Stimulated activated CD4-positive, alpha-beta T cell treated with anti-CD3 and anti-CD28 coated beads, Interleukin-1b, Interleukin-23, amount 100 ng/mL, for 4 hours (primary cell): ENCODE measurements around the gene HCN1.

ENCODE experiments used
- DNase-seq, 2 donors: peaks; one replicate each; pipeline ENCODE4 v3.0.0-alpha.2; 2020; ENCODE audit warnings: low read depth in 2 of 2

The HCN1 gene

GRCh38 chr5:45696206-45696836 is at the start of gene HCN1:
Gene HCN1 (minus strand): TSS chr5:45696380.
- peak in 1 of 2 donors; percentile 29 for DNase-seq

- no peak for DNase-seq
Measured at GRCh38 chr5:45741110-45741509, 44.9 kb upstream of the HCN1 start.

DNA sequence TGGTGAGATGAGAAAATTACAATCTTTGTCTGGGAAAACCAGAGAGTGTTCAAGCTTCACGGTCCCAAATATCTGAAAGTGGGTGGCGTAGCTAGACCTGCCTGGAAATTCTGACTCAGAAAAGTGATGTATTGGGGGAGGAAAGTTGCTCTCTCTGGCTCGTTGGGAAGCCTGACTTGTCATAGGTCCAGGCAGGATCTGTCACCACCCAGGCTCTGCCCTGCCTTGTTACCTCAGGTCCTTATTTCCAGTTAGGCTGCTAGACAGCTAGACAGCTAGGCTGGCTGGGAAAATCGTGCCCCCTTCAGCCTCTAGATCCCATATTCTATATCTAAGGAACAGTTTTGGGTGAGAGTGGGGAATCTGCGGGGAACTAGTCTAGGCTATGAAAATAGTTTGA is 41.0 kb upstream of the HCN1 start:
- DNase-seq: no peak

GRCh38 chr5:45725537-45725936 is 29.4 kb upstream of the HCN1 start:
- no peak for DNase-seq

DNA sequence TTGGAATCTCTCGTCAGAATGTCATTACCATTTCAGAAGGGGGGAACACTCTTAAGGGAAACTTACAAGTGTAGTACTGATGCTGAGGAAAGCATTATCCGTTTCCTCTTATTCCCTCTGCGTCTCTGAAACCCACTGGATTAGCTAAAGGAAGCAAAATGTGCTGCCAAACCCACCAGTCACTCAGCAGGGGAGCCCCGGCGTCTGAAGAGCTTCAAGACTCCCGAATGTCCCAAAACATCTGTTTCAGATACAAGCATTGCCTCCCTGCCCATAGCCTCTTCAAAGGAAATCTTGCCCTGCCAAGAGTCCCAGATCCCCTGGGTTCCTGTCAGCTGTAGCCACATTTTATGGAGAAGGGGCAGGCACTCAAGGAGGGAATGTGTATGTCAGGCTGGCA is 1.0 kb upstream of the HCN1 start:
- no peak for DNase-seq

DNA sequence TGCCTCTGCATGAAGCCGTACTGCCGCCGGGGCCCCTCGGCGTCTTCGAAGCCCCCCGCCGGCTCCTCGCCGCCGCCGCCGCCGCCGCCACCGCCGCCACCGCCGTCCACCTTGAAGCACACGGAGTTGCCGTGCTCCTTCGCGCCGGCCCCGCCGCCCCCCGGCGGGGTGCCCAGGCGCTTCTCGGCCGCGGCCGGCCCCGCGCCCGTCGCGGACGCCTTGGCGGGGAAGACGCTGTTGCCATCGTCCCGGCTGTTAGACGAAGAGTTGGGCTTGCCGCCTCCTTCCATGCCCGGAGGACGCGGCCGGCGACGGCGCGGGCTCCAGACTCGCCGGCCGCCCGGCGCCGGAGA is 400 bp downstream of the HCN1 start:
- no peak for DNase-seq

DNA sequence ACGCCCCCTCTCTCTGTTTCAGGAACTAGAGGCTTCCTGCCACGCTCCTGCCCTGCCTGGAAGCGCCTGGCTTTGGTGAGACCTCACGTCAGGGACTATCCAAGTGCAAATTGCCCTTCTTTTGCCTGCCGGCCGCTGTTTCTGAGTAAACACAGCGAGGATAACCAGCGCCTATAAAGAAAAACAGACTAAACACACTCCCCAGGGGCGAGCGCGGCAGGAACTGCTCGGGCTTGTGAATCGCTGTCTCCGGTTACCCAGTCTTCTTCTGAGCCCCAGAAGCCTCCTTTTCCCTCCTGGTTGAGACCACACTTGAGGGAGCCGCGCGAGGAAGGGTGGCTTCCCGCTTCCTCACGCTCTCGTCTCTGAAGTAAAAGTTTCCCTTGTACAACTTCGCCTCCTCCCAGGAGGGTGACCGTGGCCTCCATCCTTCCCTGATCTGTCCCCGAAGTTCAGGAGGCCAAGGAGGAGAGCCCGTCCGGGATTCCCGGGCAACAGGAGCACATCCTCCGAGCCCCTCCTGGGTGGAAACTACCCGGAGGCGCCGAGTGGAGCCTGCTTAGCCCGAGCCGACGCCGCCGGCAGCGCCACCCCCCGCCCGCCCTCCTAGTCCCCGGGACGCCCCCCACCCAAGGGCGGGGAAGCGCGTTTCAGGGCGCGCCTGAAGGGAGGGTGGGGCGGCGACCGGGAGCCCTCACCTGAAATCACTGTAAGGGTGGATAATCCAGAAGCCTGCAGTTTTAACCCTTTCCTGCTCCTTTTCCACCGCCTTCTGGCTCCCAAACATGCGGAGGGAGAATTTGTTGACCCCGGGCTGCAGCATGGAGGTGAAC is 993 bp downstream of the HCN1 start:
- no peak for DNase-seq

DNA sequence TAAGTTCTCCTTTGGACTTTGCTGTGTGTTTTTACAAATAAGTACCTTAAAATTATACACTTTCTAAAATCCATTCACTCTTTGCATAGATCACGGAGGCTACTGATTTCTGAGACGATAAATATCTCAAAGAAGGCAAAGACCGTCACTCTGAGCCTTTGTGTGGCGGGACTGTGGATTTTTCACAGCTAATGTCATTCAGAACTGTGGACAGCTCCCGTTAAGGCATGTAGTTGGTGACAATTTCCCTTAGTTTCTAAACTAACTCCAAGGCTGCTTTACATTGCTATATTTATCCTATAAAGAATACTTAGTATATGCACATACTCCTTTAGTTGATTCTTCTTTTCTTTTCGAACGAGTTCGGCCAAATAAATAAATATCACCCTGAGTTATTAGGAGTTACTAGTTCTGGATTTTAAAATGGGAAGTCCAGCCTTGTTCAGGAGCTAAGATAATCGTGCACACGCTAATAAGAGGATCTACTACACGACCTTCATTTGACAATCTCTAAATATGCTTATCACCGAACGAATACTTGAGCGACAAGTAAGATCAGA is 1.8 kb downstream of the HCN1 start:
- DNase-seq: no peak

DNA sequence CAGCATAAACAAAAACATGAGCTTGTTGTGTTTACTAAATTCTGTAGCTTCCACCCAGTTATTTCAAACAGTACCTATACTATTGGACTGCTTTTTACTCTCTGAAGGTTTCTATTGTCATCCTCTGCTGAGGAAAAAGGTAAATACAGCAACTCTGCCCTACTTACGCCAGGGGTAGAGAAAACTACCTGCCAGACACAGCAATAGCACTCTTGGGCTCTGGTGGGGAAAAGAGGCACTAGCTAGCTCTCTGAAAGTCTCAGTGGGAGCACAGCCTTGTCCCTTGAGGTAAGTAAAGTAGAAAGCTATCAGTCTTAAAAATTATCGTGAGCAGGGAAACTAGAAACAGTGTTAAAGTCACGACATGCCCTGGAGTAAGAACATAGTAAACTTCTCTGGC is 3.7 kb downstream of the HCN1 start:
- DNase-seq: no peak

DNA sequence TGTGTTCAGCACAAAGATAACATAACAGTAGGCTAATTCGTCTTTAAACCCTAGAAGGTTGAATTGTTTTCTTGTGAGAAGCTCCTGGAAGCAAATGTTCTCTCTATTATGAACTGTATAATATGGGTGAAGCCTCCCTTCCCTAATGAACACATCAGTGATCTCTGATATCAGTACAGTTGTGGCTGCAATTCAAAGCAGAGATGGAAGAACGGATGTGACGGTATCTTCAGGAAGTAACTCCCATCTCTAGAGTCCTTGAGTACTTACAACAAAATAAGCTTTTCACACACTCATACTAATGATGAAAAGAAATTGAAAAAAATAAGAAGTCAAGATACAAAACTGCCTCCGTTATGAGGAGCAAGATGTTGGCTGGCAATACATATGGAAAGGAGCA is 4.5 kb downstream of the HCN1 start:
- DNase-seq: no peak

- DNase-seq: no peak
Measured at GRCh38 chr5:45687701-45688100, 8.5 kb downstream of the HCN1 start.

DNA sequence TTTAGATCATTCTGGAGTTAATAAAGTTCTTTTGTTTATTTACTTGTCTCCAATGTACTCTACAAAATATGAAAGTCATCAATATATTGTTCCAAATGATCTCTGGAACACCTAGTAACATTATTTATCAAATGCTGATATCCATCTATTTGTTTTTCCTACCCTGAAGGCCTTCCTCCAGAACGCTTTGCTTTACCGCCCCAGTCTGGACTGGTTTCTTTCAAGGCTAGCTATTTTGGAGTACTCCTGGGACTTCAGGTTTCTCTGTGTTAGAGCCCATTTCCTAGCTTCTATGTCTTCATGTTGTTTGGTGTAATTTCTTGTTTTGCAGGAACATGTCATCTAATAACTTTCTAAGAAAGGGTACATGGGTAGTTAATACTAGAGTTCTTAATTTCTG is 9.6 kb downstream of the HCN1 start:
- DNase-seq: no peak

DNA sequence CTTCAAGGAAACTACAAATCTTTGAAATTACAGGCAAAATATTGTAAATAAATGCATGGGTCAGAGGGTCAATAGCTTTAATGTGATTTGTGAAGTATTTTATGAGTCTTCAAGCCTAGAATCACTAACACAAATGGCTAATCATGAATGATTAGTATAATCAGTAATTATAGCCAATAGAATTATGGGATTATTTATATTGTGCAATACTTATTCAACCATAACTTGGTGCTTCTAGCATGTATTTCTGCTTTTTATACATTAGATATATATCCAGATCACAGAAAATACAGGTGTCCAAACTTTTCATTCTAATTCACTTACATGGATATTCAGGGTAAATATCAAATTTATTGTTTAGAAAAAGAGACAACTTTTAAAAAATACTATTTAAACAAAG is 12.1 kb downstream of the HCN1 start:
- DNase-seq: no peak

GRCh38 chr5:45680950-45681349 is 15.2 kb downstream of the HCN1 start:
- no peak for DNase-seq

DNA sequence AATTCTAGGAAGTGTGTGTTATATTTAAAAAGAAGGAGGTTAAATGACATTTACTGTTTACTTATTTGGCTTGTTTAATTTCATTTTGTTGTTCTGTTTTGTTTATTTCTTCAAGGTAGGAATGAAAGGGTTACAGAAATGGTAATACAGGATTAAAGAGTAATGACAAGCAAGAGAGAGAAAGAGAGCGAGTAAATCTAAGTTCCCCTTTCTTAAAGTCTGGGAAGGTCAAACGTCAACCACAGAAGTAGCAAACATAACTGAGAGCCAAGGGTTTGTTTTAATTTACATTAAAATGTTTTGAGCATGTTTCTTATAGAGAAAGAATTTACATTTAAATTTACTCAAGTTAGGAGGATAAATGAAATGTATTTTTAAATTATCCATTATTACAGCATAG is 18.7 kb downstream of the HCN1 start:
- no peak for DNase-seq

DNA sequence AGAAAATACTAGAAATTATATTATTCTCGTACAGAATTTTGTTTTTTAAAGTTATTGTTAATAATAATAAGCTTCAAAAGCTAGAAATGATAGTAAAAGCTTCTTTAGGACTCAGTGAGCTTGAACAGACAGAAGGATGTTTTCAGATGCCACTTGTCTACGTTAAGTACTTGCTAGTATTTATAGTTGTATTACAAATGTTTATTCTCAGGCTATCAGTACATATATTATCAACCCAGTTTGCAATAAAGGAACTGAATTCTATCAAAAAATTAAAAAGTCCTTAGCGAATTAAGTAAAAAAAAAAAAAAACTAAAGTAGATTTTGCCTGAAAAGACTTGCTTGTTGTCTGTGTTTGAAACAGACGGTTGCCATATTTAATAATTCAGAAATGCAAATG is 23.9 kb downstream of the HCN1 start:
- no peak for DNase-seq

DNA sequence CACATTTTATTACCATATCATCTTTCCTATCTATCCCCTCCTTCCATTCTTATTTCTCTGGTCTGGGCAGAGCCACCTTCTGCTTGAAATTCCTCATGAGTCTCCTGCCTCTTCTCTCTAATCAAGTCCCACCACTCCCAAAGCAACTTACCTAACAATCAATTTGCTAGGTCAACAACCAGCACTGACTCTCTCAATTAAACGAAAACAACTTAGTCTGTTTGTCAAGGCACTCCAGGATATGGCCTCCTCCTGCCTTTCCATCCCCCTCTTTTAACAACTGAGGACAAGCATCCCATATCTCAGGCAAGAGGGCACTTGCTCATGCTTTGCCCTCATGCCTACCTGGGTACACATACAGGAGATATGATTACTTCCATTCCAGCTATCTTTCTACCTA is 47.4 kb downstream of the HCN1 start:
- DNase-seq: no peak

DNA sequence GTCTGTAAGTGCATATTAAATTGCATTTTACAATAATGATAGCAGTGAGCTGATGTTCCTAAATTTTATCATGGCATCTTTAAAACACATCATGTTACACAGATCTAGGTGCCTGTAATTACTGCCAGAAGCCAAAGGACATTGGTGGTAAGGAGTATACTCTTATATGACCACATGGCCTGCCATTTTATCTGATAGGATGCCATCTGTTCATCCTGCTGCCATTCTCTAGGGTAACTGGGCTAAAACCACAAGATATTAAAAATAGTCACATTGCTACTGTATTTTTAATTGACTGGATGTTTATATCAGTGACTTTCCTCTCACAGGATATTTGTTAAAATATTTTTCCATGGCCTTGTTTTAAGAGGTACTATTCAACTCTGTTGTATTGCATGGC is 53.1 kb downstream of the HCN1 start:
- DNase-seq: no peak

DNA sequence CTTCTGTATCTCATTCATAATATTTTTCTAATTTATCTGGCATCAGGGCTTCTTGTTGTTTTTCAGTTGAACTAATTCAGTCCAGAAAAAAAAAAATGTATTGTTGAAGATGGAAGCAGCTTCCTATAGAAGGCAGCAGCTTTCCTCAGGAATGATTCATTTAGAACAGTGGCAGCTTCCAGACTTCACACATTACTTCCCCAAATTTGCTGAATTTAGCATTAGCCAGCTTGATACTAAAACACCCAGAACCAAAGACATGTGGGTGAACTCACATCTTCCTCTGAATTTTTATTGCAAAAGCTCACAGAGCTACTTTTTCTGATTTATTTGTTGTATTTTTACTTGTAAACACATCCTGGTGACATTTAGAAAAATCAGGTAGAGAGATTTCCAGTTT is 53.8 kb downstream of the HCN1 start:
- no peak for DNase-seq

DNA sequence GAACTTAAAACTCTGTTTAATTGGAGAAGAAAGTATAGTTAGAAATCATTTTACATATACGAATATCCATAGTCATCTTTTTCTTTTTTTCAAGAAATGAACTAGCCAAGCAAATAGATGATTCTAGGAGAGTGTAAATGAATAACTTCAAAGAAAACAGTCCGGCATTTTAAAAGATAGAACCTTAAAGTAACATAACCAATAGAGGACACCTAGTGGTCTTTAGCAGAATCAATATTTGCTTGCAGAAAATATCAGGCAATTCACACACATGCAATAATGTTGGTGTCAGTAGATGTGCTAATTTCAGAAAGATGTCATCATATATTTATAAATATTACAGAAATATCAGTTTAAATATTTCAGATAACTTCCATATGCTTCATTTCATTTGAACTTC is 57.1 kb downstream of the HCN1 start:
- no peak for DNase-seq

DNA sequence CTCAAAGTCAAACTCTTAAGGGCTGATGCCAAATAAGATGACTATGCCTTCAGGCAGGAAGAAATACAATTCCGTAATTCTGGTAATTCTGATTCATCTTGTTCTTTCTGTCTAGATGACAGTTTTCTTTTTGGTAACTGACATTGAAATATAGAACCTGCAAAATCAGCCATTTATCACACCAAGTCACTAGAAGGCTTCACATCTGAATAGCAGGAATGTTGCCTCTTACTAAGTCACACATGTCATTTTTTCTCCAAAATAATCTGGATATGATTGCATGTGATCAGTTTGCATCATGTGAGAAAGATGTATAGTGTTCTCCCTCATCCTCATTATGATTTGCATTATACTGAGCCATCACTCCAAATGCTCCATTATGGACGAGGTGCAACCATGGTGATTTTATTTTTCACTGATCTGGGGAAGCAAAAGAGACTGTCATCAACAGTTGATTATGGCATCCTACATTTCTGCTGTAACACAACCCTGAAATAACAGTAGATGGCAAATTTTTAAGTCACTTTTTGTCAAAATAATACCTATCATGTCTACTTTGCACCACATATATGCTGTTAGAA is 69.0 kb downstream of the HCN1 start:
- DNase-seq: no peak

- no peak for DNase-seq
Measured at GRCh38 chr5:45623832-45624231, 72.3 kb downstream of the HCN1 start.

- no peak for DNase-seq
Measured at GRCh38 chr5:45622365-45622764, 73.8 kb downstream of the HCN1 start.
